GM12878 (cell line): Measurements from ENCODE around the gene INTS6. TPM values are rescaled to one million over a fixed set of nuclear protein-coding genes. Genes with fewer than 3 reads are reported as not detected.

Experiments used
- ELK1 ChIP-seq: IDR thresholded peaks from 2 replicates; pipeline ENCODE4 v1.6.1; 2012; ENCODE audit warnings: low read depth, low read length, improper control_type of control experiment
- RELB ChIP-seq: fragments of 450-650 bp; IDR thresholded peaks from 2 replicates; pipeline ENCODE4 v1.6.1; 2017; ENCODE audit warnings: low read depth, mild to moderate bottlenecking, moderate library complexity
- RFX5 ChIP-seq: IDR thresholded peaks from 2 replicates; pipeline ENCODE4 v1.6.1; 2011; ENCODE audit warnings: low read depth, low read length, improper control_type of control experiment
- SUZ12 ChIP-seq: fragments of 200-600 bp; sonication (generic); IDR thresholded peaks from one replicate; pipeline ENCODE4 v1.6.1; 2018; ENCODE audit warnings: antibody characterized with exemption, mild to moderate bottlenecking; ENCODE audit not compliant: unreplicated experiment
- TBL1XR1 ChIP-seq: IDR thresholded peaks from 2 replicates; pipeline ENCODE4 v1.6.1; 2012; ENCODE audit warnings: low read depth, low read length, improper control_type of control experiment
- TCF3 ChIP-seq: IDR thresholded peaks from 2 replicates; pipeline ENCODE4 v1.6.1; 2012; ENCODE audit warnings: low read depth, mild to moderate bottlenecking, low read length, borderline replicate concordance; ENCODE audit not compliant: insufficient read depth
- ZNF384 ChIP-seq: IDR thresholded peaks from 2 replicates; pipeline ENCODE4 v1.6.1; 2012; ENCODE audit warnings: low read depth, mild to moderate bottlenecking, low read length, improper control_type of control experiment, borderline replicate concordance
- ZNF687 ChIP-seq: fragments of 450-650 bp; IDR thresholded peaks from 2 replicates; pipeline ENCODE4 v1.6.1; 2017; ENCODE audit warnings: mild to moderate bottlenecking, moderate library complexity
- polyA plus RNA-seq, 11 experiments: library from polyadenylated mRNA; depleted of rRNA in 4 of 11; unstranded in 6 of 11; stranded (reverse) in 5 of 11; fragments of >200 nt; fragmentation: Nextera tagmentation in 4 of 11; fragmentation: Illumina TruSeq in 1 of 11; extraction: Ambion mirVana in 4 of 11; extraction: Trizol in 1 of 11; gene quantifications; 1 replicate in 1 of 11; 2 replicates in 10 of 11; pipeline versions ENCODE4 v1.2.1 to v1.2.3, GENCODE V29; 2011 to 2016; ENCODE audit warnings: inconsistent platforms in 2 of 11, missing spikeins in 2 of 11, low read depth in 1 of 11
- total RNA-seq, 4 experiments: library from RNA; depleted of rRNA in 3 of 4; stranded (reverse); fragments of >200 nt in 3 of 4; fragmentation: Illumina TruSeq in 1 of 4; extraction: Trizol in 1 of 4; gene quantifications; 2 replicates each; pipeline versions ENCODE4 v1.2.1 to v1.2.3, GENCODE V29; 2013 to 2021

Gene INTS6
- total and polyA plus RNA-seq, 10 of the 15 experiments (the other 5 are each of a cell fraction or from before 2014, with no cell fraction given): 7.2 to 57.7 (median 30.9) TPM

GRCh38 chr13:51394724-51395123 is 58.1 kb downstream of the INTS6 start (continued):
- no peak for TF ChIP-seq ZNF687
- no peak for TF ChIP-seq ELK1
- no peak for TF ChIP-seq TCF3
- no peak for TF ChIP-seq TBL1XR1
- TF ChIP-seq RELB: no peak
- TF ChIP-seq RFX5: no peak
- no peak for TF ChIP-seq ZNF384
- TF ChIP-seq SUZ12: no peak
- TF ChIP-seq, all 136 proteins: peak for 0
